ENCODE results near the gene ZNF436.
"Not testable (repeated sequence)": the region's sequence is repeated elsewhere in the genome, so short reads cannot be mapped to it uniquely, and the experiment has no call there.

ZNF436 gene

DNA sequence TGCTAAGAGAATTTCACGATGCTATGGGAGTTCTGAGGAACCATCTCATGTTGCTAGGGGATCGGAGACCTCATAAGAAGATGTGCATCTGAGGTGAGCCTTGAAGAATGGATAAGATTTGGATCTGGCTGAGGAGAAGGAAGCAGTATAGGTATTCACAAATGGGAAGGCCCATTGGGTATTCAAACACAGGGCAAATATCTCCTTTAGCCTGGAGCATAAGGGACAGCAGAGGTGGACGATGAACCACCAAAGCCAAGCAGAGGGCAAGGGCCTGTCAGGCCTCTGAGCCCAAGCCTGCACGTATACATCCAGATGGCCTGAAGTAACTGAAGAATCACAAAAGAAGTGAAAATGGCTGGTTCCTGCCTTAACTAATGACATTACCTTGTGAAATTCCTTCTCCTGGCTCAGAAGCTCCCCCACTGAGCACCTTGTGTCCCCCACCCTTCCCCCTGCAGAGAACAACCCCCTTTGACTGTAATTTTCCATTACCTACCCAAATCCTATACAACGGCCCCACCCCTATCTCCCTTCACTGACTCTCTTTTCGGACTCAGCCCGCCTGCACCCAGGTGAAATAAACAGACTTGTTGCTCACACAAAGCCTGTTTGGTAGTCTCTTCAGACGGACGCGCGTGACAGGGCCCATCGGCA, 4.6 kb upstream of the ZNF436 start:
- H3K9me3 ChIP-seq (ENCODE audit: control insufficient read depth, low read length); H2AFZ ChIP-seq (ENCODE audit: low read depth, low read length); DNase-seq; H3K23ac ChIP-seq (ENCODE audit: low read length in 2 of 2); H2BK15ac ChIP-seq (ENCODE audit: low read depth, poor library complexity, severe bottlenecking); H4K91ac ChIP-seq (ENCODE audit: low read length); H3K27ac ChIP-seq (ENCODE audit: low read length, poor library complexity, severe bottlenecking); H3K9ac ChIP-seq (ENCODE audit: low read length); H3K18ac ChIP-seq (ENCODE audit: low read depth in 1 of 2, low read length in 2 of 2); H3K14ac ChIP-seq (ENCODE audit: low read length in 2 of 2); H2BK12ac ChIP-seq (ENCODE audit: low read length in 2 of 2); H4K8ac ChIP-seq (ENCODE audit: low read length); H2BK5ac ChIP-seq (ENCODE audit: low read depth, low read length, poor library complexity, severe bottlenecking); H3K4me3 ChIP-seq (ENCODE audit: insufficient read depth in 1 of 2, low read depth in 1 of 2, low read length in 2 of 2); H2BK120ac ChIP-seq (ENCODE audit: low read depth, low read length); H3K4me2 ChIP-seq (ENCODE audit: low read length, poor library complexity, severe bottlenecking); H3K27me3 ChIP-seq (ENCODE audit: control insufficient read depth in 1 of 2, insufficient read depth in 1 of 2, low read length in 2 of 2): not testable (repeated sequence)
- 77% methylated on average over 12 of the region's 12 CpGs for WGBS
- Histone ChIP-seq H2AK5ac (ENCODE audit: low read length, severe bottlenecking) (peak overlapping the region; percentile 22), H3K4ac (ENCODE audit: low read depth in 1 of 2, low read length in 2 of 2) (peak overlapping the region in 1 of 2 experiments; percentile 37), H3K79me1 (replicated peaks; ENCODE audit: low read length, poor library complexity, severe bottlenecking) (peaks cover 13% of the 10 kb centered on the region), H3K4me1 (ENCODE audit: control insufficient read depth, insufficient read depth, low read depth, low read length) (peaks cover 27% of the 10 kb centered on the region), H3K36me3 (ENCODE audit: control insufficient read depth in 1 of 2, insufficient read depth in 2 of 2, low read depth in 1 of 2, low read length in 2 of 2) (peaks cover 5 to 16% of the 10 kb centered on the region in 2 experiments)

DNA sequence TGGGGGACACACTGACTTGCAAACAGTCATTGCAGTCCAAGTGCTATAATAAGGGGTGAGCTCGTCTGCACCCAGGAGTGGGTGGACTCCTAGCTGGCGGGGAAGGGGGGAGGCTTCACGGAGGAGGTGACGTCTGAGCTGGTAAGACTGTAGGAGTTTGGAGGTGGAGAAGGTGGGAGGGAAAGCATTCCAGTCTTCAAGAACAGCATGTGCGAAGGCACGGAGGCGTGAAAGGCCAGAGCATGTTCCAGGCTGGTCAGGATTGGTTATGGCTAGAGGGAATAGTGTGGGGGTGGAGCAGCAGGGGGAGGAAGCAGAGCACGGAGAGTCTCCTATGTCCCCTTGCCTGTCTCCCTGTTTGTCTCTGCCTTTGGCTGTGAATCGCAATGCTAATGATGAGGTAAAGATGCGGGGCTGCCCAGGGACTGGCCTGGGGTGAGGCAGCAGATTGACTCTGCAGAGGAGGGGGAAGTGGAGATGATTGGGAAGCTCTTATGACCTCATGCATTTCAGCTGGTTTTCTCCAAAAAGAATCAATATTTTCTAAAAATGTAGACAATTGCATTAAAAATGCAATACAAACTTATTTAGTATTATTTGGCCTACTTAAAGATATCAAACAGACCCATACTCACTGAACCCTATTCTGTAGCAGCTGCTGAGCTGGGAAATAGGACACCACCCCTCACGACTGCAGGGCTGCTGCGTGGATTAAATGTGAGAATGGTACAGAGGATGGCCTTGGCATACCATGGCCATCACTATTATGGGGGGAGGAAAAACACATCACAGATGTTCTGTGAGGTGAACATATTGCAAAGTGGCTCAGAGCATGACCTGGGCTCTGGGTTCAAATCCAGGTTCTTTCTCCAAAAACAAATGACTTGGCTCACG, 2.6 kb upstream of the ZNF436 start:
- Histone ChIP-seq H2BK12ac (ENCODE audit: low read length in 2 of 2) (peak overlapping the region in 1 of 2 experiments; percentile 84), H2BK5ac (ENCODE audit: low read depth, low read length, poor library complexity, severe bottlenecking) (no peak overlapping the region), H2BK120ac (ENCODE audit: low read depth, low read length) (peak overlapping the region; percentile 8), H3K36me3 (ENCODE audit: control insufficient read depth in 1 of 2, insufficient read depth in 2 of 2, low read depth in 1 of 2, low read length in 2 of 2) (peaks cover 5 to 19% of the 10 kb centered on the region in 2 experiments), H2BK15ac (ENCODE audit: low read depth, poor library complexity, severe bottlenecking) (no peak overlapping the region), H3K9me3 (ENCODE audit: control insufficient read depth, low read length) (no peaks in the 10 kb centered on the region), H3K14ac (ENCODE audit: low read length in 2 of 2) (peak overlapping the region in 1 of 2 experiments; percentile 53), H3K4me1 (ENCODE audit: control insufficient read depth, insufficient read depth, low read depth, low read length) (peaks cover 23% of the 10 kb centered on the region), H4K8ac (ENCODE audit: low read length) (peak overlapping the region; percentile 36), H3K4me3 (ENCODE audit: insufficient read depth in 1 of 2, low read depth in 1 of 2, low read length in 2 of 2) (peak overlapping the region in 1 of 2 experiments; percentile 27), H3K18ac (ENCODE audit: low read depth in 1 of 2, low read length in 2 of 2) (peak overlapping the region; percentile 1 to 67), H3K27ac (ENCODE audit: low read length, poor library complexity, severe bottlenecking) (no peak overlapping the region), H3K9ac (ENCODE audit: low read length) (peak overlapping the region; percentile 99), H2AK5ac (ENCODE audit: low read length, severe bottlenecking) (peak overlapping the region; percentile 57), H2AFZ (ENCODE audit: low read depth, low read length) (no peak overlapping the region), H3K79me1 (replicated peaks; ENCODE audit: low read length, poor library complexity, severe bottlenecking) (peaks cover 16% of the 10 kb centered on the region), H3K27me3 (ENCODE audit: control insufficient read depth in 1 of 2, insufficient read depth in 1 of 2, low read length in 2 of 2) (no peaks in the 10 kb centered on the region), H3K4ac (ENCODE audit: low read depth in 1 of 2, low read length in 2 of 2) (peak overlapping the region; percentile 13 to 32), H3K23ac (ENCODE audit: low read length in 2 of 2) (no peak overlapping the region), H4K91ac (ENCODE audit: low read length) (peak overlapping the region; percentile 2), H3K4me2 (ENCODE audit: low read length, poor library complexity, severe bottlenecking) (no peak overlapping the region)
- DNase-seq = no peak
- WGBS = 73% methylated on average over 13 of the region's 13 CpGs

DNA sequence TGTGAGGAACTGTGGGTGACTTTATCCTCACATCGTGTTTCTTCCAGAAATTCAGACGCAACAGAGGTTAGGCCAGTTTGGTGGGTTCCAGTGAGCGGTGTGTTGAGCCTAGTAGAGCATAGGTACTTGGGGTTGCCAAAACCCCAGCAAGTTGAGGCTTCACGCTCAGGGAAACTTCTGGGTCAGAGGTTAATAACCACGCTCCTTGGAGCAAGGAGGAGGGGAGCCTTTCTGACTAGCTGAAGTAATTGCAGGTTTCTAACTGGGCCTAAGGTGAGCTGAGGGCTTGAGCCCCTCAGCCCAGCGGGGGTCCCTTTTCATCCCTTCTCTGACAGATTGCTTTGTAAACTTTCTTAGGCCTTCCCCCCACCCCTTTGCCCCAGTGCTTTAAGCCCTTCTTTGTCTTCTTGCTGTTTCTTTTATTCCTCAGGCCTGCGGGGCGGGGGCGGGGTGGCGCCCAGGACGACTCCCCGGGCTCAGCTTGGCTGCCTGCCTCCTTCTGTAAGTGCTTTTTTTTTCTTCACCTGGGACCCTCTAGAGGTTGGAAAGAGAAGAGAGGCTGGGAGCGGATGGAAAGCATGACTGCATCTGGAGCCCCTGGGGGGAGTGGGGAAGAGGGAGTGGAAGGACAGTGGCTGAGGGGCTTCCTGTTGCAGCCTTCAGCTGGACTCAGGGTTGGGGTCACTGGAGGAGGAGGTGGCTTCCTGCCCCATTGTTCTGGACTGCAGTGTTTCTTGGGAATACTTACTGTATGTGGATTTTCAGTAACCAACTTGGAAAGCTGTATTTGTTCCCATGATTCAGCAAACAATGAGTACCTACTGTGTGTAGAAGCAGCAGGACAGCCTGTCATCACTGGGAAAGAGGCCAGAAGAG, 1.3 kb upstream of the ZNF436 start:
- H2BK120ac ChIP-seq (ENCODE audit: low read depth, low read length) = peak overlapping the region; percentile 83
- peak overlapping the region; percentile 90 to 97 for H3K4ac ChIP-seq (ENCODE audit: low read depth in 1 of 2, low read length in 2 of 2)
- H4K91ac ChIP-seq (ENCODE audit: low read length) = peak overlapping the region; percentile 92
- no peak overlapping the region for H2AFZ ChIP-seq (ENCODE audit: low read depth, low read length)
- peak overlapping the region in 1 of 2 experiments; percentile 86 for H3K4me3 ChIP-seq (ENCODE audit: insufficient read depth in 1 of 2, low read depth in 1 of 2, low read length in 2 of 2)
- H3K27me3 ChIP-seq (ENCODE audit: control insufficient read depth in 1 of 2, insufficient read depth in 1 of 2, low read length in 2 of 2) = no peaks in the 10 kb centered on the region
- peak overlapping the region; percentile 63 to 84 for H2BK12ac ChIP-seq (ENCODE audit: low read length in 2 of 2)
- peaks cover 20% of the 10 kb centered on the region for H3K4me1 ChIP-seq (ENCODE audit: control insufficient read depth, insufficient read depth, low read depth, low read length)
- peak overlapping the region; percentile 84 for H2AK5ac ChIP-seq (ENCODE audit: low read length, severe bottlenecking)
- DNase-seq = peak; percentile 38
- H3K36me3 ChIP-seq (ENCODE audit: control insufficient read depth in 1 of 2, insufficient read depth in 2 of 2, low read depth in 1 of 2, low read length in 2 of 2) = peaks cover 5 to 32% of the 10 kb centered on the region in 2 experiments
- H3K4me2 ChIP-seq (ENCODE audit: low read length, poor library complexity, severe bottlenecking) = peak overlapping the region; percentile 30
- H3K27ac ChIP-seq (ENCODE audit: low read length, poor library complexity, severe bottlenecking) = peak overlapping the region; percentile 90
- 36% methylated on average over 13 of the region's 13 CpGs for WGBS
- H3K18ac ChIP-seq (ENCODE audit: low read depth in 1 of 2, low read length in 2 of 2) = peak overlapping the region; percentile 86 to 92
- H3K79me1 ChIP-seq (replicated peaks; ENCODE audit: low read length, poor library complexity, severe bottlenecking) = peaks cover 21% of the 10 kb centered on the region
- H3K9me3 ChIP-seq (ENCODE audit: control insufficient read depth, low read length) = peaks cover 8% of the 10 kb centered on the region
- no peak overlapping the region for H2BK5ac ChIP-seq (ENCODE audit: low read depth, low read length, poor library complexity, severe bottlenecking)
- H4K8ac ChIP-seq (ENCODE audit: low read length) = peak overlapping the region; percentile 30
- H3K14ac ChIP-seq (ENCODE audit: low read length in 2 of 2) = peak overlapping the region in 1 of 2 experiments; percentile 28
- H3K23ac ChIP-seq (ENCODE audit: low read length in 2 of 2) = no peak overlapping the region
- H3K9ac ChIP-seq (ENCODE audit: low read length) = peak overlapping the region; percentile 99
- H2BK15ac ChIP-seq (ENCODE audit: low read depth, poor library complexity, severe bottlenecking) = peak overlapping the region; percentile 89
